Measurements from ENCODE around the gene BTBD1.

The BTBD1 gene

DNA sequence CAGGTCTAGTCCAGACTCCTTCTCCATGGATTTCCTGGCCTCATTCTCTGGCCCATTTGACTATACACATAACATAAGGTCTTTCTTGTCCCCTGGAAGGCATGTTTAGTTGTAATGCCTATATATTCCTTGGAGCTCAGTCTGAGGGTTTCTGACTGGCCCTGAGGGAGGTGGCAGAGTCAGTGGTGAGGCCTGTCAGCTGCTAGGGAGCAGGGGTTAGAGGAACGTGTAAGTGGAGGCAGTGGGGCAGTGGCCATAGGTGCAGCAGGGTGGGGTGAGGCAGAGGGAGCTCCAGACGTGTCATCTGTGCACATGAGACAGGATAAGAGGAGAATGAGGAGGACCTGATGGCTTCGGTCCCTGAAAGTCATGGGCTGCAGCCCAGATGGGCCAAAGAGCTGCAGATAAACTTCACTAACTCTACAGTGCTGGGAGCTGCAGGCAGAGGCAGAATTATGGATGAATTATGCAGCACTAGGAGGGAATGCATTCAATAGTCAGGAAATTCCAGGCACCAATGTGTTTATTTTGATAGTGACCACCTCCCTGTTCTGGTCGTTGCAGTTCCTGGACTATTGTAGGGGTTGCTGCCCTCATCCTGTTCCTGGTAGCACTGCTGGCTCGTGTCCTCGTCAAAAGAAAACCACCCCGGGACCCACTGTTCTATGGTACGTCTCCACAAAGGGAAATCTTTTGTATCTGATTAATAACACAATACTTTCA lies 45.3 kb upstream of the BTBD1 start:
- DNase-seq (ENCODE audit: low read depth) = no peak
- TF ChIP-seq, protein P1, sequence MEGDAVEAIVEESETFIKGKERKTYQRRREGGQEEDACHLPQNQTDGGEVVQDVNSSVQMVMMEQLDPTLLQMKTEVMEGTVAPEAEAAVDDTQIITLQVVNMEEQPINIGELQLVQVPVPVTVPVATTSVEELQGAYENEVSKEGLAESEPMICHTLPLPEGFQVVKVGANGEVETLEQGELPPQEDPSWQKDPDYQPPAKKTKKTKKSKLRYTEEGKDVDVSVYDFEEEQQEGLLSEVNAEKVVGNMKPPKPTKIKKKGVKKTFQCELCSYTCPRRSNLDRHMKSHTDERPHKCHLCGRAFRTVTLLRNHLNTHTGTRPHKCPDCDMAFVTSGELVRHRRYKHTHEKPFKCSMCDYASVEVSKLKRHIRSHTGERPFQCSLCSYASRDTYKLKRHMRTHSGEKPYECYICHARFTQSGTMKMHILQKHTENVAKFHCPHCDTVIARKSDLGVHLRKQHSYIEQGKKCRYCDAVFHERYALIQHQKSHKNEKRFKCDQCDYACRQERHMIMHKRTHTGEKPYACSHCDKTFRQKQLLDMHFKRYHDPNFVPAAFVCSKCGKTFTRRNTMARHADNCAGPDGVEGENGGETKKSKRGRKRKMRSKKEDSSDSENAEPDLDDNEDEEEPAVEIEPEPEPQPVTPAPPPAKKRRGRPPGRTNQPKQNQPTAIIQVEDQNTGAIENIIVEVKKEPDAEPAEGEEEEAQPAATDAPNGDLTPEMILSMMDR (IDR thresholded peaks at IDR 0.05; ENCODE audit: low read depth, low read length, missing control alignments) = no peak
- H3K4me3 ChIP-seq (ENCODE audit: low read depth, low read length) = no peak overlapping the region

DNA sequence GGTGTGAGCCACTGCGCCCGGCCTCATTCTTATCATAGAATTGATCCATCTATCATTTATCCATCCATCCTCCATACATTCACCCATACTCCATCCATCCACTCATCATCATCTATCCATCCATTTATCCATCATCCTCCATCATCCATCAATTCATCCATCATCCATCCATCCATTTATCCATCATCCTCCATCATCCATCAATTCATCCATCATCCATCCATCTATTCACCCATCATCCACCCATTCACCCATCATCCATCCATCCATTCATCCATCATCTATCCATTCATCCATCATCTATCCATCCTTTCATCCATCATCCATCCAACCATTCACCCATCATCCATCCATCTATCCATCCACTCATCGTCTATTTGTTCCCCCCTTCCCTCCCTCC lies 44.1 kb upstream of the BTBD1 start:
- no peak for DNase-seq (ENCODE audit: low read depth)
- no peak overlapping the region for H3K4me3 ChIP-seq (ENCODE audit: low read depth, low read length)
- TF ChIP-seq, protein P1 (IDR thresholded peaks at IDR 0.05; ENCODE audit: low read depth, low read length, missing control alignments) = no peak

DNA sequence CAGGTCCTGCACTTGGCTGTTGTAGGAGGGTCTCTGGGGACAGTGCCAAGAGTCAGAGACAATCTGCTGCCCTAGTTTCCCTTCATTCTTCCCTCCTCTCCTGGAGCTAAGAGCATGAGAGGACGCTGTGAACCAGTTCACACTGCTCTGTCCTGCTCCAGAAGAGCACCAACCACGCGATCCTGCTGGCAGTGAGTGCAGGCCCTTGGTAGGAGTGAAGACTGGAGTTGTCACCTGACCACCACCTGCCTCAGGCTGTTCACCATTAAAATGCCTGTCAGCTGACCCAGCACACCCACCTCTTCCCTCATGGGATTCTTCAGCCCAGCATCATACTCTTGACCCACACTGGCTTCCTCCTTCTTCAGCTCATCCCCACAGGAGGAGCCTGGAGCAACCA lies 43.3 kb upstream of the BTBD1 start:
- H3K4me3 ChIP-seq (ENCODE audit: low read depth, low read length) = no peak overlapping the region
- TF ChIP-seq, protein P1 (IDR thresholded peaks at IDR 0.05; ENCODE audit: low read depth, low read length, missing control alignments) = no peak
- DNase-seq (ENCODE audit: low read depth) = no peak

DNA sequence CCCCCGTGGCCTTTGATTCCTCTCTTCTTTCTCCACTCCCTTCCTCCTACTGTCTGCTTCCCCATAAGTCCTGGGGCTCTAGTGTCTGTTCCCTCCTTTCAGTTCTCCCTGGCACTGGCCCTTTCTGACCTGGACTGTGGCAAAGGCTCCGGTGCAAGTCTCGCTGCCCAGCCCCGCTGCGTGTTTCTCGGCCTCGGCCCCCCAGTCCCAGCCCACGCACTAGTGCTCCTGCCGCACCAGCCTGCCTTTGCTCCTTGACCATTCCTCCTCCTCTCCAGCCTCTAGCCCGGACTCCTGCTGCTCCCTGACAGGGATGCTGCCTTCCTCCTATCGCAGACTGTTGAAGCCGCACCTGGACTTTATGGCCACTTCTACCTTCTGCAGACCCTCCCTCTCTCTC lies 42.5 kb upstream of the BTBD1 start:
- no peak for DNase-seq (ENCODE audit: low read depth)
- no peak overlapping the region for H3K4me3 ChIP-seq (ENCODE audit: low read depth, low read length)
- TF ChIP-seq, protein P1 (IDR thresholded peaks at IDR 0.05; ENCODE audit: low read depth, low read length, missing control alignments) = no peak

DNA sequence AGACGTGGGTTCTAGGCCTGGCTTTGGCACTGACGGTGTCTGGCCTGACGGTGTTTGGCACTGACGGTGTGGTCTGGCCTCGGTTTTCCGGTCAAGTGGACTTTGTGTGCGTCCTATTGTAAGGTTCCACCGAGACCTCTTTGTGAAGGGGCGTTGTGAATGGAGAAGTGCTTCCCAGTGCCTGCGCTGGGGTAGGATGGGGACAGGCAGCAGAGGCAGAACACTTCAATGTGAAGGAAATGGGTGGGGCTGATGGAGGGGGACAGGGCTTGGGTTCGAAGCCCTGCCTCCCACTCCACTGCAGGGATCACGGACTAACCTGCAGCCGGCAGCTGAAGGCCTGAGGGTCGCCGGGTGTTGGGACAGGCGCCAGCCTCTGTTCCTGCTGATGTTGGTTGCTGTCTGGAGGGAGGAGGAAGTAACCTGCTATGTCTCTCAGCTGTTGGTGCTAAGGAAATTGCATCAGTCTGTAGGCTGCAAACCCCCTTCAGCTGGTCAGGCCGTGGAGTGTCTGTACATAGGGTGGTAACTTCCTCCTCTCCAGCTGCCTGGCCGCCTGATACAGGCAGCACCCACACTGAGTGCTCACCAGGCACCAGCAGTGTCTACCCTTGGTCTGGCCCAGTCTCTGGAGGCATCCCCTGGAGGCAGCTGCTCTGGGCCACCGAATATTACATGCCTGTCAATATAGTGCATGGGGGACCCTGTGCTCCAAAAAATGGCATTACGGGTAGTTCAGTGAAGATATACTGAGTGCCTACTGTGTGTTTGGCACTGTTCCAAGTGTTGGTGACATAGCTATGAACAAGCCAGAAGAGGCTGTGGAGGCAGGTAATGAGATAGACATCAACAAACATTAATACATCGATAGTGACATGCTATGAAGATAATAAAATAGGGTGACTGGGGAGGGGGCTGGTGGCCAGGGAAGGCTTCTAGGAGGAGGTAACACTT lies 41.5 kb upstream of the BTBD1 start:
- TF ChIP-seq, protein P1 (IDR thresholded peaks at IDR 0.05; ENCODE audit: low read depth, low read length, missing control alignments) = no peak
- peak; percentile 73 for DNase-seq (ENCODE audit: low read depth)
- H3K4me3 ChIP-seq (ENCODE audit: low read depth, low read length) = peak overlapping the region; percentile 65

DNA sequence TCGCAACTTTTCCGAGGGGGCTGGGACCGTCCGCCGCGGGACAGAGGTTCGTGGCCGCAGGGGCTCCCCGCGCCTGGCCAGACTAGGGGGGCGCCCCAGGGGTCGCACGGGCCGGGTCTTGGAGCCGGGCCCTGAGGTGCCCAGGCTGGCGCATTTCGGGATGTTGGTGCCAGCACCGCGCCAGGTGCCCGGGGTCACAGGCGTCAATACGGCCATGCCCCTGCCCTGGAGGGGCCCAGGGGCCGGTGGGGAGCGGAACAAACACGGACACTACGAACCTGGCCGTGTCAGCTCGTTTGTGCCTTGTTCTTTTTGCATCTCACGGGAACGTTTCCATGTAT lies 40.8 kb upstream of the BTBD1 start:
- TF ChIP-seq, protein P1 (IDR thresholded peaks at IDR 0.05; ENCODE audit: low read depth, low read length, missing control alignments) = no peak
- peak overlapping the region; percentile 65 for H3K4me3 ChIP-seq (ENCODE audit: low read depth, low read length)
- no peak for DNase-seq (ENCODE audit: low read depth)

Measured in GM12864 (cell line).